ENCODE measurements around the gene RC3H1.

The RC3H1 gene

GRCh38 chr1:173884701-173885100 is 137.5 kb downstream of the RC3H1 start:
- DNase-seq (ENCODE audit: low read depth) = no peak

Measured in activated T-cell treated with anti-CD3 and anti-CD28 coated beads for 48 hours (primary cell).